Thyroid gland (tissue), 4 donors: Measurements from ENCODE around the gene FBN2.

Source experiments
- CTCF ChIP-seq, 6 experiments: fragments of 200-600 bp in 3 of 6; fragments of 450-650 bp in 3 of 6; sonication (generic) in 3 of 6; IDR thresholded peaks; one replicate each; pipeline ENCODE4 v1.5.1; 2016 to 2019; ENCODE audit warnings: antibody characterized with exemption in 6 of 6, mild to moderate bottlenecking in 2 of 6, inconsistent platforms in 1 of 6, moderate library complexity in 1 of 6
- POLR2A ChIP-seq, 2 donors: fragments of 450-650 bp; IDR thresholded peaks; one replicate each; pipeline ENCODE4 v1.6.1; 2017; ENCODE audit warnings: antibody characterized with exemption in 2 of 2, mild to moderate bottlenecking in 2 of 2, moderate library complexity in 1 of 2

- TF ChIP-seq POLR2A (IDR thresholded peaks at IDR 0.05) (no peak), CTCF (IDR thresholded peaks at IDR 0.05) (no peak)
These were observed 321.8 kb downstream of the FBN2 start for GRCh38 chr5:128216285-128216684.
